ENCODE data around the gene INO80B. TPM values are rescaled to one million over a fixed set of nuclear protein-coding genes. Genes with fewer than 3 reads are reported as not detected.

INO80B gene
- total and polyA plus RNA-seq, 9 of the 15 experiments (the other 6 are each of a cell fraction or from before 2014, with no cell fraction given): 0.41 to 22.6 (median 9.0) TPM

DNA sequence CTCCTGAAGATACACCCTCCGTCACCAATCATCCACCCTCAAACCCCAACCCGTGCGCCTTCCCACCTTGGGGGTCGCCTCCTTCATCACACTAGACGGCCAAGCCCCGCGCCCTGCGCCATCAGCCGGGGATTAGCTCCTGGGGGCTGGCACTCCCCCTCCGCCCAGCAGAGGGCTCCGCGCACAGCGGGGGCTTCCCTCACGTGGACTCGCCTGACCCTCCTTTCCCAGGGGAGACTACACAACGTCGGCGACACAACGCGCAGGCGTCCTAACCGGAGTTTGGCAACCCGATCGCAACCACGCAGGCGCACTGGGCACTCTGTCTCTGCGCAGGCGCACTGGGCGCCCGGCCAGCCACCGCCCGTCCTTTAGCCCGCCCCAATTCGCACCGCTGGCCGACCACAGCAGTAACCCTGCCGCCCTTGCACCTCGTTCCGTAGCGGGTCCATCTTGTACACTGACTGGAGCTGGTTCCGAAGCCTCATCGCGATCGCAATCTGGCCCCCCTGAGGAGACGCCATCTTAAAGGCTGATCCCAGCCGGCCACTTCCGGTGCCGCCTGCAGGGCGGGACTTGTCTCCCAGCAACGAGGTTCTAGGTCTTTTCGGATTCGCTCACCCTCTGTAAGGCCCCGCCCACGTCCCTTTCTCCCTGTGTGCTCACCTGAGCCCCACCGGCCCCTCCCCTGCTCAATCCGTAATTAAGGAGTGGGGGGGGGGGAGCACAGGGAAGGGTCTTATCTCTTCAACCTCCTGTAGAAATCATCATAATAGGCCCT, 52.4 kb downstream of the INO80B start, which contains the start of gene PCGF1 (continued):
- TF ChIP-seq, protein P1, sequence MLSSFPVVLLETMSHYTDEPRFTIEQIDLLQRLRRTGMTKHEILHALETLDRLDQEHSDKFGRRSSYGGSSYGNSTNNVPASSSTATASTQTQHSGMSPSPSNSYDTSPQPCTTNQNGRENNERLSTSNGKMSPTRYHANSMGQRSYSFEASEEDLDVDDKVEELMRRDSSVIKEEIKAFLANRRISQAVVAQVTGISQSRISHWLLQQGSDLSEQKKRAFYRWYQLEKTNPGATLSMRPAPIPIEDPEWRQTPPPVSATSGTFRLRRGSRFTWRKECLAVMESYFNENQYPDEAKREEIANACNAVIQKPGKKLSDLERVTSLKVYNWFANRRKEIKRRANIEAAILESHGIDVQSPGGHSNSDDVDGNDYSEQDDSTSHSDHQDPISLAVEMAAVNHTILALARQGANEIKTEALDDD (IDR thresholded peaks at IDR 0.05): peak; percentile 4; the same call in 1 of the 2 replicates
- TF ChIP-seq BHLHE40 (IDR thresholded peaks at IDR 0.05; ENCODE audit: low read length): peak; percentile 85
- peak; percentile 57; the same call in 1 of the 2 replicates for TF ChIP-seq TOE1 (IDR thresholded peaks at IDR 0.05; ENCODE audit: borderline replicate concordance)
- TF ChIP-seq TOE1 (CRISPR knock-in tag; IDR thresholded peaks at IDR 0.05; ENCODE audit: borderline replicate concordance, low read depth): no peak; the same call in 1 of the 2 replicates
- no peak for TF ChIP-seq TEAD4 (IDR thresholded peaks at IDR 0.05; ENCODE audit: low read length)
- TF ChIP-seq TEAD4 (CRISPR knock-in tag; IDR thresholded peaks at IDR 0.05; ENCODE audit: borderline replicate concordance): no peak
- TF ChIP-seq, protein P2, sequence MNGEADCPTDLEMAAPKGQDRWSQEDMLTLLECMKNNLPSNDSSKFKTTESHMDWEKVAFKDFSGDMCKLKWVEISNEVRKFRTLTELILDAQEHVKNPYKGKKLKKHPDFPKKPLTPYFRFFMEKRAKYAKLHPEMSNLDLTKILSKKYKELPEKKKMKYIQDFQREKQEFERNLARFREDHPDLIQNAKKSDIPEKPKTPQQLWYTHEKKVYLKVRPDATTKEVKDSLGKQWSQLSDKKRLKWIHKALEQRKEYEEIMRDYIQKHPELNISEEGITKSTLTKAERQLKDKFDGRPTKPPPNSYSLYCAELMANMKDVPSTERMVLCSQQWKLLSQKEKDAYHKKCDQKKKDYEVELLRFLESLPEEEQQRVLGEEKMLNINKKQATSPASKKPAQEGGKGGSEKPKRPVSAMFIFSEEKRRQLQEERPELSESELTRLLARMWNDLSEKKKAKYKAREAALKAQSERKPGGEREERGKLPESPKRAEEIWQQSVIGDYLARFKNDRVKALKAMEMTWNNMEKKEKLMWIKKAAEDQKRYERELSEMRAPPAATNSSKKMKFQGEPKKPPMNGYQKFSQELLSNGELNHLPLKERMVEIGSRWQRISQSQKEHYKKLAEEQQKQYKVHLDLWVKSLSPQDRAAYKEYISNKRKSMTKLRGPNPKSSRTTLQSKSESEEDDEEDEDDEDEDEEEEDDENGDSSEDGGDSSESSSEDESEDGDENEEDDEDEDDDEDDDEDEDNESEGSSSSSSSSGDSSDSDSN (IDR thresholded peaks at IDR 0.05; ENCODE audit: borderline replicate concordance in 1 of 2, low read depth in 2 of 2, low read length in 2 of 2): 0 out of 4 replicates have a peak, but pooled peaks of 1 of the 2 experiments have one; percentile 2
- TF ChIP-seq, protein P3, sequence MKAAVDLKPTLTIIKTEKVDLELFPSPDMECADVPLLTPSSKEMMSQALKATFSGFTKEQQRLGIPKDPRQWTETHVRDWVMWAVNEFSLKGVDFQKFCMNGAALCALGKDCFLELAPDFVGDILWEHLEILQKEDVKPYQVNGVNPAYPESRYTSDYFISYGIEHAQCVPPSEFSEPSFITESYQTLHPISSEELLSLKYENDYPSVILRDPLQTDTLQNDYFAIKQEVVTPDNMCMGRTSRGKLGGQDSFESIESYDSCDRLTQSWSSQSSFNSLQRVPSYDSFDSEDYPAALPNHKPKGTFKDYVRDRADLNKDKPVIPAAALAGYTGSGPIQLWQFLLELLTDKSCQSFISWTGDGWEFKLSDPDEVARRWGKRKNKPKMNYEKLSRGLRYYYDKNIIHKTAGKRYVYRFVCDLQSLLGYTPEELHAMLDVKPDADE (conservative IDR thresholded peaks at IDR 0.05; ENCODE audit: control insufficient read depth, low read depth, low read length): peak; percentile 57; the same call in 1 of the 2 replicates
- TF ChIP-seq SMARCA5 (IDR thresholded peaks at IDR 0.05): no peak; the same call in 1 of the 2 replicates
- TF ChIP-seq, protein P4, sequence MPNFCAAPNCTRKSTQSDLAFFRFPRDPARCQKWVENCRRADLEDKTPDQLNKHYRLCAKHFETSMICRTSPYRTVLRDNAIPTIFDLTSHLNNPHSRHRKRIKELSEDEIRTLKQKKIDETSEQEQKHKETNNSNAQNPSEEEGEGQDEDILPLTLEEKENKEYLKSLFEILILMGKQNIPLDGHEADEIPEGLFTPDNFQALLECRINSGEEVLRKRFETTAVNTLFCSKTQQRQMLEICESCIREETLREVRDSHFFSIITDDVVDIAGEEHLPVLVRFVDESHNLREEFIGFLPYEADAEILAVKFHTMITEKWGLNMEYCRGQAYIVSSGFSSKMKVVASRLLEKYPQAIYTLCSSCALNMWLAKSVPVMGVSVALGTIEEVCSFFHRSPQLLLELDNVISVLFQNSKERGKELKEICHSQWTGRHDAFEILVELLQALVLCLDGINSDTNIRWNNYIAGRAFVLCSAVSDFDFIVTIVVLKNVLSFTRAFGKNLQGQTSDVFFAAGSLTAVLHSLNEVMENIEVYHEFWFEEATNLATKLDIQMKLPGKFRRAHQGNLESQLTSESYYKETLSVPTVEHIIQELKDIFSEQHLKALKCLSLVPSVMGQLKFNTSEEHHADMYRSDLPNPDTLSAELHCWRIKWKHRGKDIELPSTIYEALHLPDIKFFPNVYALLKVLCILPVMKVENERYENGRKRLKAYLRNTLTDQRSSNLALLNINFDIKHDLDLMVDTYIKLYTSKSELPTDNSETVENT (CRISPR knock-in tag; IDR thresholded peaks at IDR 0.05): peak; percentile 40; the same call in 1 of the 2 replicates
- 0 out of 2 replicates have a peak, but pooled peaks have one; percentile 43 for TF ChIP-seq DMBX1 (CRISPR knock-in tag; IDR thresholded peaks at IDR 0.05; ENCODE audit: borderline replicate concordance)
- TF ChIP-seq POLR2AphosphoS5 (IDR thresholded peaks at IDR 0.05; ENCODE audit: control insufficient read depth, insufficient read depth, low read depth, low read length): peak; percentile 67; the same call in 1 of the 2 replicates
- TF ChIP-seq, protein P5, sequence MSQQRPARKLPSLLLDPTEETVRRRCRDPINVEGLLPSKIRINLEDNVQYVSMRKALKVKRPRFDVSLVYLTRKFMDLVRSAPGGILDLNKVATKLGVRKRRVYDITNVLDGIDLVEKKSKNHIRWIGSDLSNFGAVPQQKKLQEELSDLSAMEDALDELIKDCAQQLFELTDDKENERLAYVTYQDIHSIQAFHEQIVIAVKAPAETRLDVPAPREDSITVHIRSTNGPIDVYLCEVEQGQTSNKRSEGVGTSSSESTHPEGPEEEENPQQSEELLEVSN (IDR thresholded peaks at IDR 0.05; ENCODE audit: borderline replicate concordance in 1 of 2, extremely low read depth in 1 of 2, insufficient read depth in 1 of 2, insufficient read length in 1 of 2, low read depth in 1 of 2, low read length in 1 of 2, poor library complexity in 1 of 2, severe bottlenecking in 1 of 2): peak; percentile 67 to 69
- TF ChIP-seq IFI16 (CRISPR knock-in tag; IDR thresholded peaks at IDR 0.05): no peak

All from K562 (cell line).